ENCODE measurements around the gene P3H3. TPM values are rescaled to one million over a fixed set of nuclear protein-coding genes. Genes with fewer than 3 reads are reported as not detected.

Gene P3H3
- total RNA-seq = 1 to 10 TPM in 1 of 2 donors, not detected in 1; 1.1 TPM

- H3K9me3 Mint-ChIP-seq = no peaks in the 10 kb centered on the region
- peaks cover 24% of the 10 kb centered on the region for H3K27me3 Mint-ChIP-seq
- peaks cover 22% of the 10 kb centered on the region for H3K4me1 Mint-ChIP-seq
- peak within 1 kb of the TSS; percentile 86 for H3K4me3 Mint-ChIP-seq
- peak; percentile 41 for ATAC-seq (replicated peaks)
- H3K27ac Mint-ChIP-seq = peak within 1 kb of the TSS; percentile 72
- no peaks in the 10 kb centered on the region for H3K36me3 Mint-ChIP-seq (ENCODE audit: low read depth)
Measured at GRCh38 chr12:6827982-6828780, at the start of gene P3H3. TSS of gene P3H3 (plus strand) at chr12:6828407. CDS start at chr12:6828441, 34 bp downstream.

- Mint-ChIP-seq H3K4me3 (peak overlapping the region; percentile 89), H3K27me3 (peaks cover 8% of the 10 kb centered on the region), H3K9me3 (no peaks in the 10 kb centered on the region), H3K4me1 (peaks cover 62% of the 10 kb centered on the region), H3K36me3 (ENCODE audit: low read depth) (peaks cover 53% of the 10 kb centered on the region), H3K27ac (peak overlapping the region; percentile 86)
- ATAC-seq (replicated peaks) = peak; percentile 77
Measured at GRCh38 chr12:6778574-6779550, 49.3 kb upstream of the P3H3 start.

- peak; percentile 21 for ATAC-seq (replicated peaks)
- H3K27me3 Mint-ChIP-seq = peaks cover 4% of the 10 kb centered on the region
- H3K4me3 Mint-ChIP-seq = peak overlapping the region; percentile 89
Measured at GRCh38 chr12:6779708-6780432, 48.3 kb upstream of the P3H3 start.

DNA sequence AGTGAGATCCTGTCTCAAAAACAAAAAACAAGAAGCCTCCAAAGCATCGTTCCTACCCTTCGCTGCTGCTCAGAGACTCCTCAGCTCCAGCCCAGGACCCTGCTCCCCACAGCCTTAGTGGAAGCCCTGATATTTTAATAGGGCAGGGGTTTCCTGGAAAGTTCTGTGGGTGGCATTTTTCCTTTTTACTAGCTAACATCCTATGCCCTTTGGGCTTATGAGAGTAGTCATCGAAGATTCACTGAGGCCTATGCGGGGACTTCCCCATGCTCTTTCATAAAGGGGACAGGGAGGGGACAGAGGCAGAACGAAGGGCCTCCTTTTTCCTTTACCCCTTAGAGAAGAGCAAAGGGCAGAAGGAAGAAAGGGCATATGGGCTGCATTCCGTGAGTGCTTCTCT lies 47.6 kb upstream of the P3H3 start:
- peak; percentile 74 for ATAC-seq (replicated peaks)
- peak overlapping the region; percentile 86 for H3K27ac Mint-ChIP-seq
- peaks cover 57% of the 10 kb centered on the region for H3K4me1 Mint-ChIP-seq
- no peaks in the 10 kb centered on the region for H3K27me3 Mint-ChIP-seq
- H3K36me3 Mint-ChIP-seq (ENCODE audit: low read depth) = peaks cover 36% of the 10 kb centered on the region
- H3K4me3 Mint-ChIP-seq = peak overlapping the region; percentile 89
- no peaks in the 10 kb centered on the region for H3K9me3 Mint-ChIP-seq

More at GRCh38 chr12:6779708-6780432, 48.3 kb upstream of the P3H3 start:
- Mint-ChIP-seq H3K9me3 (no peaks in the 10 kb centered on the region), H3K4me1 (peaks cover 64% of the 10 kb centered on the region), H3K27ac (peak overlapping the region; percentile 86), H3K36me3 (ENCODE audit: low read depth) (peaks cover 43% of the 10 kb centered on the region)

DNA sequence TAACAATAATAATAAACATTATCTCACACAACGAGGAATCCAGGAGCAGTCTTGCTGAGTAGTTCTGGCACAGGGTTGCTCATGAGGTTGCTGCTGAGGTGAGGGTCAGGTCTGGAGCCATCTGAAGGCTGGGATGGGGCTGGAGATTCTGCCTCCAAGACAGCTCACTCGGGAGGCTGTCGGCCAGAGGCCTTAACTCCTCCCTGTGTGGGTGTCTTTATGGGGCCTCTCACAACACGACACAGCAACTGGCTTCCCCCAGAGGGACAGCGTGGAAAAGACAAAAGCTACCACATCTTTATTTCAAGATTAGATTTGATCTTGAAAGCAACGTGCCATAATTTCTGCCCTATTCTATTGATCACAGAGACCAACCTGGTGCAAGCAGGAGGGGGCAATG lies 46.1 kb upstream of the P3H3 start:
- peaks cover 57% of the 10 kb centered on the region for H3K4me1 Mint-ChIP-seq
- no peaks in the 10 kb centered on the region for H3K9me3 Mint-ChIP-seq
- ATAC-seq (replicated peaks) = no peak
- H3K27ac Mint-ChIP-seq = no peak overlapping the region
- H3K36me3 Mint-ChIP-seq (ENCODE audit: low read depth) = peaks cover 21% of the 10 kb centered on the region
- H3K27me3 Mint-ChIP-seq = no peaks in the 10 kb centered on the region
- peak overlapping the region; percentile 20 for H3K4me3 Mint-ChIP-seq

DNA sequence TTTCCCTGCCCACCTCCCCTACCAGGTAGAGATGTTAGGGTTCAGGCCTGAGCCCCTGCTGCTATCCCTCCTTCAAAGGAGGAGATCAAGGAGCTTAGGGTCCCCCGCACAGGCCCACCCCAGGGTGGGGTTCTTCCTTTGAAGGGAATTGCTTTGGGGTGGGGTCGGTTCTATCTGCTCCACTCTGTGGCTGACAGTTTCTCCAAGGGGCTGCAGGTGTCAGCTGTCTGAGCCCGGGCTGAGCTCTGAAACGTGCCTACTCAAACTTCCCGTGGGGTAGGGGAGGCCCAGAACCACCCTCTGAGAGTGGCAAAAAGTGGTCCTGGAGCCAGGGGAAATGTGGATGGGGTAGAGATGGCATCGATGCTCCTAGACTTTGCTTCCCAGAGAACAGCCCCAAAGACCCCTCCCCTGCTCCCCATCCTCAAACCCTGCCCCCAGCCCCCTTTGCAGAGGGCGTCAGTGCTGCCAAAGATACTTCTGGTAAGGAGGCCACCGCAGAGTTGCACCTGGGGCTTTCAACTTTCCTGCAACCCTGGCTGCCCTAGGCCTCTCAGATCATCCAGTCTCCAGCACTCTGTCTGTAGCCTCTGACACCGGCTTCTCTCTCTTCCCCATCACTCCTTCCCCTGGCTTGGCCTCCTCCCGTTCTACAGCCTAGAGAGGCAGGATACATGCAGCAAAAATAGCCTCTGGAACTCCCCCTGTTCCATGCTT lies 45.2 kb upstream of the P3H3 start:
- peaks cover 49% of the 10 kb centered on the region for H3K4me1 Mint-ChIP-seq
- no peak for ATAC-seq (replicated peaks)
- H3K9me3 Mint-ChIP-seq = no peaks in the 10 kb centered on the region
- H3K27me3 Mint-ChIP-seq = no peaks in the 10 kb centered on the region
- peaks cover 12% of the 10 kb centered on the region for H3K36me3 Mint-ChIP-seq (ENCODE audit: low read depth)
- H3K4me3 Mint-ChIP-seq = peak overlapping the region; percentile 25
- H3K27ac Mint-ChIP-seq = peak overlapping the region; percentile 15

DNA sequence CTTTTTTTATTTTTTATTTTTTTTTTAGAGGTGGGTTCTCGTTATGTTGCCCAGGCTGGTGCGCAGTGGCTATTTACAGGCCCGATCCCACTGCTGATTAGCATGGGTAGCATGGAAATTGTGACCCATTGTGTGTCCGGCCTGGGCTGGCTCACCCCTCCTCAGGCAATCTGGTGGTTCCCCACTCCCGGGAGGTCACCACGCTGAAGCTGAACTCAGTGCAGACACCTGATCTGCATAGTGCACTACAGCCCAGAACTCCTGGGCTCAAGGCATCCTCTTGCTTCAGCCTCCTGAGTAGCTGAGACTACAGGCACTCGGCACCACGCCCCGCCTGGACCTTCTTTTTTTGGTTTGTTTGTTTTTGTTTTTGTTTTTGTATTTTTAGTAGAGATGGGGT lies 44.4 kb upstream of the P3H3 start:
- peak overlapping the region; percentile 25 for H3K4me3 Mint-ChIP-seq
- ATAC-seq (replicated peaks) = no peak
- H3K27me3 Mint-ChIP-seq = no peaks in the 10 kb centered on the region
- no peaks in the 10 kb centered on the region for H3K9me3 Mint-ChIP-seq
- H3K27ac Mint-ChIP-seq = peak overlapping the region; percentile 15
- peaks cover 4% of the 10 kb centered on the region for H3K36me3 Mint-ChIP-seq (ENCODE audit: low read depth)
- H3K4me1 Mint-ChIP-seq = peaks cover 48% of the 10 kb centered on the region

DNA sequence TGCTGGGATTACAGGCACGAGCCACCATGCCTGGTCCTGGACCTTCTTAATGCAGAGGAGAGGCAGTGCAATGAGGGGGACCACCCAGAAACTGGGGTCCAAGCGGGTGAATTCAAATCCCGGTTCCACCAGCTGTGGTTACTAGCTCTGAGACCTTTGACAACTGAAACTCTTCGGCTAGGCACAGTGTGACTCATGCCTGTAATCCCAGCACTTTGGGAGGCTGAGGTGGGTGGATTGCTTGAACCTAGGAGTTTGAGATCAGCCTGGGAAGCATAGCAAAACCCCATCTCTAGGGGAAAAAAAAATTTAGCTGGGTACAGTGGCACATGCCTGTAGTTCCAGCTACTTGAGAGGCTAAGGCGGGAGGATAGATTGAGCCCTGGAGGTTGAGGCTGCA lies 43.9 kb upstream of the P3H3 start:
- Mint-ChIP-seq H3K36me3 (ENCODE audit: low read depth) (peaks cover under 1% of the 10 kb centered on the region), H3K4me1 (peaks cover 48% of the 10 kb centered on the region), H3K4me3 (peak overlapping the region; percentile 25), H3K27me3 (no peaks in the 10 kb centered on the region), H3K27ac (peak overlapping the region; percentile 15), H3K9me3 (no peaks in the 10 kb centered on the region)
- ATAC-seq (replicated peaks) = peak; percentile 33

DNA sequence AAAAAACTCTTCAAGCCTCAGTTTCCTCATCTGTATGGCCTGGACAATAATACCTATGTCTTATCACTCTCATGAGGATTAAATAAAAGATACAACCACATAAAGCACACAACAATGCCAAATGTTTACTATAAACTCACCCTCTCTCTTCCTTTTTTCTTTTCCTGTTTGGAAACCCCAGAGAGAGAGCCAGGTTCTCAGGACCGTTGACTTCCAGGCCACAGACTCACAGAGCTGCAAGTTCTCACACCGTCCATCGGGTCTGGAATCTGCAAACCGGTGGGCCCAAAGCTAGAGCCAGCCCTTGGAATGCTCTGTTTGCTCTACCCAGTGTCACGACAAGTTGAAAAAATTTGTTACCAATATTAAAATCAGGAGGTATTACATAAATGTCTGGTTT lies 43.4 kb upstream of the P3H3 start:
- no peak overlapping the region for H3K27ac Mint-ChIP-seq
- H3K9me3 Mint-ChIP-seq = no peaks in the 10 kb centered on the region
- ATAC-seq (replicated peaks) = no peak
- H3K4me3 Mint-ChIP-seq = peak overlapping the region; percentile 25
- peaks cover 44% of the 10 kb centered on the region for H3K4me1 Mint-ChIP-seq
- H3K27me3 Mint-ChIP-seq = no peaks in the 10 kb centered on the region
- peaks cover 5% of the 10 kb centered on the region for H3K36me3 Mint-ChIP-seq (ENCODE audit: low read depth)

DNA sequence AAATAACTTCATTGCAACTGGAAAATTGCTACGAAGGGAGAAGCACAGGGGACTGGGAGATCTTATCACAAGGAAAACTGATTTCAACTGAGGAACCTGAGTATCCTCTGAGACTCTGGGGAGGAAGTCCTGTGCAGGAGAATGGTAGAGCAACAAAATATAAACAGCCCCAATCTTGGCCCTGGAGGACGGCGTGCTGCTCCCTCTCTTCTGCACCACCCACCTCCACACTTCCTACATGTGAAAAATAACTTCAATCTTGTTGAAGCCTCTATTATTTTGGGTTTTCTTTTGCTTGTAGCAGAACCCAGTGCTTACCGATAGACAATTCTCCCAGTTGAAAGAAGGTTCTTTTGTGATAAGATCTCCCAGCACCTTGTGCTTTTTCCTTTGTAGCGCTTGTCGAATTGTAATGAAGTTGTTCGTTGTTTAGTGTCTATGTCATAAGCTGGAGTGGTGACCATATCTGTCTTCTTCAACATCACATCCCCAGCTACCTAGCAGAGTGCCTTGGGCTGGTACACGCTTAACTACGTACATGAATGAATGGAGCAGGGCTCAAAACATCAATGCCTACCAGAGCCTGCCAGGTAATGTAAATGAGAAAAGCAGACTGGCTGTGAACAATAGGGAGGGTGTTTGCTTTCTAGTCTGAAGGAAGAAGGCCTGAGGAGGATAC lies 41.7 kb upstream of the P3H3 start:
- Mint-ChIP-seq H3K4me1 (peaks cover 38% of the 10 kb centered on the region), H3K4me3 (peak overlapping the region; percentile 78), H3K27me3 (no peaks in the 10 kb centered on the region), H3K36me3 (ENCODE audit: low read depth) (peaks cover 23% of the 10 kb centered on the region), H3K27ac (peak overlapping the region; percentile 78), H3K9me3 (no peaks in the 10 kb centered on the region)
- no peak for ATAC-seq (replicated peaks)

DNA sequence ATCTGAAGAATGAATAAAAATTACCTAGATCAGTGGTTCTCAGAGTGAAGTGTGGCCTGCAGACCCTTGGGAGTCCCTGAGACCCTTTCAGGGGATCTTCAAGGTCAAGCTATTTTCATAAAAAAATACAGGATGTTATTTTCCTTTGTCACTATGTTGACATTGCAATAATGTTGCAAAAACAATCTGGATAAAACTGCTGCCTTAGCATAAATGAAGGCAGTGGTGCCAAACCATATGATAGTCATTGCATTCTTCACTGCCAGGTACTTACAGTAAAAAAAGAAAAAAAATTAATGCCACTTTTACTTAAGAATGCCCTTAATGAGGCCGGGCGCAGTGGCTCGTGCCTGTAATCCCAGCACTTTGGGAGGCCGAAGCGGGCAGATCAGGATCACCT lies 40.9 kb upstream of the P3H3 start:
- Mint-ChIP-seq H3K4me3 (peak overlapping the region; percentile 78), H3K4me1 (peaks cover 41% of the 10 kb centered on the region), H3K9me3 (no peaks in the 10 kb centered on the region), H3K27me3 (no peaks in the 10 kb centered on the region), H3K36me3 (ENCODE audit: low read depth) (peaks cover 31% of the 10 kb centered on the region), H3K27ac (peak overlapping the region; percentile 78)
- no peak for ATAC-seq (replicated peaks)

DNA sequence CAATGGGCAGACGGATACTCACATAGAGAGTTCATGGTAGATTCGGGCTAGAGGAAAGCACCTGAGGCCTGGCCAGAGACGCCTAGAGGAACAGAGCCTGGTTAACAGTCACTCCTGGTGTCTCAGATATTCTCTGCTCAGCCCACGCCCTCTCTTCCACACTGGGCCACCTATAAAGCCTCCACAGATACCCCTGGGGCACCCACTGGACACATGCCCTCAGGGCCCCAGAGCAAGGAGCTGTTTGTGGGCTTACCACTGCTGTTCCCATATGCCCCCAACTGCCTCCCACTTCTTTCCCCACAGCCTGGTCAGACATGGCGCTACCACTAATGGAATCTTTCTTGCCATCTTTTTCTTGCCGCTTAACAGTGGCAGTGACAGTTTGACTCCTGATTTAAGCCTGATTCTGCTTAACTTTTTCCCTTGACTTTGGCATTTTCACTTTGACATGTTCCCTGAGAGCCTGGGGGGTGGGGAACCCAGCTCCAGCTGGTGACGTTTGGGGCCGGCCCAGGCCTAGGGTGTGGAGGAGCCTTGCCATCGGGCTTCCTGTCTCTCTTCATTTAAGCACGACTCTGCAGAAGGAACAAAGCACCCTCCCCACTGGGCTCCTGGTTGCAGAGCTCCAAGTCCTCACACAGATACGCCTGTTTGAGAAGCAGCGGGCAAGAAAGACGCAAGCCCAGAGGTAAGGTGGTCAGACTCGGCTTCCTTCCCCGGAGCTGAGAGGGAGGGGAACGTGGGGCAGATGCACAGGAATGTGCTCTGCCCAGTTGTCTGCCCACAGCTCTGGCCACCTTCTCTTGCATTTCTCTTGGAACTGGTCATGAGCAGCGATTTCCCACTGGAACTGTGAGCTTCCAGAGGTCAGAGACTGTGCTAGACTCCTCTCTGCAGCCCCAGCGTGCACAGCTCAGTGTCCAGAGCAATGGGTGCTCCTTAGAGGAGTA lies 39.0 kb upstream of the P3H3 start, which contains the start of gene CD4:
Gene CD4, plus strand, starts transcription at position 557 of the 953 bp plus-strand sequence. CDS start 10,611 bp downstream, outside the sequence.
- no peaks in the 10 kb centered on the region for H3K9me3 Mint-ChIP-seq
- H3K27me3 Mint-ChIP-seq = no peaks in the 10 kb centered on the region
- peak; percentile 79 for ATAC-seq (replicated peaks)
- peaks cover 50% of the 10 kb centered on the region for H3K36me3 Mint-ChIP-seq (ENCODE audit: low read depth)
- peak within 1 kb of the TSS; percentile 100 for H3K4me3 Mint-ChIP-seq
- peaks cover 43% of the 10 kb centered on the region for H3K4me1 Mint-ChIP-seq
- peak within 1 kb of the TSS; percentile 84 for H3K27ac Mint-ChIP-seq

Measured in activated T-helper 17 cell treated with anti-CD3 and anti-CD28 coated beads, Interleukin-2, amount 50 U/mL, for 72 hours (primary cell).